Liver (tissue), 3 donors: ENCODE results near the gene RPS6KA5.

Experiments used
- GABPA ChIP-seq, 2 donors: IDR thresholded peaks in 1 of 2; conservative IDR thresholded peaks in 1 of 2; 2 replicates each; pipeline ENCODE4 v1.6.1; 2016; ENCODE audit warnings: antibody characterized with exemption in 2 of 2, mild to moderate bottlenecking in 1 of 2, moderate library complexity in 1 of 2
- HNF4G ChIP-seq: IDR thresholded peaks from 2 replicates; pipeline ENCODE4 v1.6.1; 2016; ENCODE audit warnings: antibody characterized with exemption
- JUND ChIP-seq, 2 donors: IDR thresholded peaks; 2 replicates each; pipeline ENCODE4 v1.6.1; 2016; ENCODE audit warnings: antibody characterized with exemption in 2 of 2
- RXRA ChIP-seq, 2 donors: IDR thresholded peaks; 2 replicates each; pipeline ENCODE4 v1.6.1; 2017 to 2018; ENCODE audit warnings: antibody characterized with exemption in 2 of 2, mild to moderate bottlenecking in 1 of 2
- SP1 ChIP-seq: IDR thresholded peaks from 2 replicates; pipeline ENCODE4 v1.6.1; 2018; ENCODE audit warnings: antibody characterized with exemption, mild to moderate bottlenecking
- TAF1 ChIP-seq: conservative IDR thresholded peaks from 2 replicates; pipeline ENCODE4 v1.6.1; 2016; ENCODE audit warnings: antibody characterized with exemption, mild to moderate bottlenecking
- YY1 ChIP-seq: IDR thresholded peaks from 2 replicates; pipeline ENCODE4 v1.6.1; 2016; ENCODE audit warnings: antibody characterized with exemption, mild to moderate bottlenecking
- TF ChIP-seq, protein P1 (sequence below): fragments of 150-350 bp; IDR thresholded peaks from 2 replicates; pipeline ENCODE4 v1.5.1; 2017; ENCODE audit warnings: improper control_type of control experiment, low read depth, low read length; ENCODE audit not compliant: missing input control
- TF ChIP-seq, protein P2 (sequence below): IDR thresholded peaks from 2 replicates; pipeline ENCODE4 v1.6.1; 2016; ENCODE audit warnings: antibody characterized with exemption, mild to moderate bottlenecking
- TF ChIP-seq, protein P3 (sequence below): IDR thresholded peaks from 2 replicates; pipeline ENCODE4 v1.6.1; 2016; ENCODE audit warnings: antibody characterized with exemption
- TF ChIP-seq, protein P4 (sequence below): IDR thresholded peaks from 2 replicates; pipeline ENCODE4 v1.6.1; 2016; ENCODE audit warnings: antibody characterized with exemption
- donor health status: healthy.
- donor health status: healthy.

DNA sequence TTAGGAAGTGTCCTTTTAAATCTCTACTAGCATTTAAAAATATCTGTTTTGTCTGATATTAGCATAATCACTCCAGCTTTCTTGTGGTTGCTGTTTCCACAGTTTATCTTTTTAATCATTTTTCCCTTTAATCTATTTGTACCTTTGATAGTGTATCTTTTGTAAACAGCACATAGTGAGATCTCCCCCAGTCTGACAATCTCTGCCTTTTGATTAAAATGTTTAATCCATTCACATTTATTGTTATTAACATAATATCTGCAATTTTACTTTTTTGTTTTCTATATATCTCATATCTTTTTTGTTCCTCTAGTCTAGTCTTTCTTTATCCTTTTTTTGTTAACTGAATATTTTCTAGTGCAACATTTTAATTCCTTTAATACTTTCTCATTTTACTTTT, 104.2 kb downstream of the RPS6KA5 start:
- no peak for TF ChIP-seq TAF1
- TF ChIP-seq, protein P1, sequence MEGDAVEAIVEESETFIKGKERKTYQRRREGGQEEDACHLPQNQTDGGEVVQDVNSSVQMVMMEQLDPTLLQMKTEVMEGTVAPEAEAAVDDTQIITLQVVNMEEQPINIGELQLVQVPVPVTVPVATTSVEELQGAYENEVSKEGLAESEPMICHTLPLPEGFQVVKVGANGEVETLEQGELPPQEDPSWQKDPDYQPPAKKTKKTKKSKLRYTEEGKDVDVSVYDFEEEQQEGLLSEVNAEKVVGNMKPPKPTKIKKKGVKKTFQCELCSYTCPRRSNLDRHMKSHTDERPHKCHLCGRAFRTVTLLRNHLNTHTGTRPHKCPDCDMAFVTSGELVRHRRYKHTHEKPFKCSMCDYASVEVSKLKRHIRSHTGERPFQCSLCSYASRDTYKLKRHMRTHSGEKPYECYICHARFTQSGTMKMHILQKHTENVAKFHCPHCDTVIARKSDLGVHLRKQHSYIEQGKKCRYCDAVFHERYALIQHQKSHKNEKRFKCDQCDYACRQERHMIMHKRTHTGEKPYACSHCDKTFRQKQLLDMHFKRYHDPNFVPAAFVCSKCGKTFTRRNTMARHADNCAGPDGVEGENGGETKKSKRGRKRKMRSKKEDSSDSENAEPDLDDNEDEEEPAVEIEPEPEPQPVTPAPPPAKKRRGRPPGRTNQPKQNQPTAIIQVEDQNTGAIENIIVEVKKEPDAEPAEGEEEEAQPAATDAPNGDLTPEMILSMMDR = no peak
- TF ChIP-seq SP1 = no peak
- TF ChIP-seq JUND (IDR thresholded peaks at IDR 0.05) = no peak
- TF ChIP-seq, protein P2, sequence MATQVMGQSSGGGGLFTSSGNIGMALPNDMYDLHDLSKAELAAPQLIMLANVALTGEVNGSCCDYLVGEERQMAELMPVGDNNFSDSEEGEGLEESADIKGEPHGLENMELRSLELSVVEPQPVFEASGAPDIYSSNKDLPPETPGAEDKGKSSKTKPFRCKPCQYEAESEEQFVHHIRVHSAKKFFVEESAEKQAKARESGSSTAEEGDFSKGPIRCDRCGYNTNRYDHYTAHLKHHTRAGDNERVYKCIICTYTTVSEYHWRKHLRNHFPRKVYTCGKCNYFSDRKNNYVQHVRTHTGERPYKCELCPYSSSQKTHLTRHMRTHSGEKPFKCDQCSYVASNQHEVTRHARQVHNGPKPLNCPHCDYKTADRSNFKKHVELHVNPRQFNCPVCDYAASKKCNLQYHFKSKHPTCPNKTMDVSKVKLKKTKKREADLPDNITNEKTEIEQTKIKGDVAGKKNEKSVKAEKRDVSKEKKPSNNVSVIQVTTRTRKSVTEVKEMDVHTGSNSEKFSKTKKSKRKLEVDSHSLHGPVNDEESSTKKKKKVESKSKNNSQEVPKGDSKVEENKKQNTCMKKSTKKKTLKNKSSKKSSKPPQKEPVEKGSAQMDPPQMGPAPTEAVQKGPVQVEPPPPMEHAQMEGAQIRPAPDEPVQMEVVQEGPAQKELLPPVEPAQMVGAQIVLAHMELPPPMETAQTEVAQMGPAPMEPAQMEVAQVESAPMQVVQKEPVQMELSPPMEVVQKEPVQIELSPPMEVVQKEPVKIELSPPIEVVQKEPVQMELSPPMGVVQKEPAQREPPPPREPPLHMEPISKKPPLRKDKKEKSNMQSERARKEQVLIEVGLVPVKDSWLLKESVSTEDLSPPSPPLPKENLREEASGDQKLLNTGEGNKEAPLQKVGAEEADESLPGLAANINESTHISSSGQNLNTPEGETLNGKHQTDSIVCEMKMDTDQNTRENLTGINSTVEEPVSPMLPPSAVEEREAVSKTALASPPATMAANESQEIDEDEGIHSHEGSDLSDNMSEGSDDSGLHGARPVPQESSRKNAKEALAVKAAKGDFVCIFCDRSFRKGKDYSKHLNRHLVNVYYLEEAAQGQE = no peak
- TF ChIP-seq YY1 = no peak
- TF ChIP-seq RXRA (IDR thresholded peaks at IDR 0.05) = no peak
- TF ChIP-seq, protein P3, sequence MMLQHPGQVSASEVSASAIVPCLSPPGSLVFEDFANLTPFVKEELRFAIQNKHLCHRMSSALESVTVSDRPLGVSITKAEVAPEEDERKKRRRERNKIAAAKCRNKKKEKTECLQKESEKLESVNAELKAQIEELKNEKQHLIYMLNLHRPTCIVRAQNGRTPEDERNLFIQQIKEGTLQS = no peak
- no peak for TF ChIP-seq HNF4G
- TF ChIP-seq GABPA (IDR thresholded peaks at IDR 0.05 in 1 of 2, conservative IDR thresholded peaks at IDR 0.05 in 1 of 2) = no peak
- TF ChIP-seq, protein P4, sequence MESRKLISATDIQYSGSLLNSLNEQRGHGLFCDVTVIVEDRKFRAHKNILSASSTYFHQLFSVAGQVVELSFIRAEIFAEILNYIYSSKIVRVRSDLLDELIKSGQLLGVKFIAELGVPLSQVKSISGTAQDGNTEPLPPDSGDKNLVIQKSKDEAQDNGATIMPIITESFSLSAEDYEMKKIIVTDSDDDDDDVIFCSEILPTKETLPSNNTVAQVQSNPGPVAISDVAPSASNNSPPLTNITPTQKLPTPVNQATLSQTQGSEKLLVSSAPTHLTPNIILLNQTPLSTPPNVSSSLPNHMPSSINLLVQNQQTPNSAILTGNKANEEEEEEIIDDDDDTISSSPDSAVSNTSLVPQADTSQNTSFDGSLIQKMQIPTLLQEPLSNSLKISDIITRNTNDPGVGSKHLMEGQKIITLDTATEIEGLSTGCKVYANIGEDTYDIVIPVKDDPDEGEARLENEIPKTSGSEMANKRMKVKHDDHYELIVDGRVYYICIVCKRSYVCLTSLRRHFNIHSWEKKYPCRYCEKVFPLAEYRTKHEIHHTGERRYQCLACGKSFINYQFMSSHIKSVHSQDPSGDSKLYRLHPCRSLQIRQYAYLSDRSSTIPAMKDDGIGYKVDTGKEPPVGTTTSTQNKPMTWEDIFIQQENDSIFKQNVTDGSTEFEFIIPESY = no peak
